Chondrocyte (in vitro differentiated cells): ENCODE data around the gene ZG16B. TPM values are rescaled to one million over a fixed set of nuclear protein-coding genes. Genes with fewer than 3 reads are reported as not detected.

Source experiments
- DNase-seq: peaks from one replicate; pipeline ENCODE4 v3.0.0; 2021; ENCODE audit warnings: mixed read lengths, low spot score
- H3K27ac Mint-ChIP-seq: one replicate; pipeline ENCODE4 v1.8.0; 2021; ENCODE audit warnings: mild to moderate bottlenecking, moderate library complexity, mixed read lengths; ENCODE audit not compliant: unreplicated experiment
- H3K27me3 Mint-ChIP-seq: 2 replicates; pipeline ENCODE4 v1.8.0; 2021; ENCODE audit warnings: low read depth, mixed read lengths
- H3K36me3 Mint-ChIP-seq: 2 replicates; pipeline ENCODE4 v1.8.0; 2021; ENCODE audit warnings: low read depth, mixed read lengths
- H3K4me1 Mint-ChIP-seq: 2 replicates; pipeline ENCODE4 v1.8.0; 2021; ENCODE audit warnings: low read depth, mild to moderate bottlenecking, mixed read lengths
- H3K4me3 Mint-ChIP-seq: one replicate; pipeline ENCODE4 v1.8.0; 2021; ENCODE audit warnings: mild to moderate bottlenecking, moderate library complexity, mixed read lengths; ENCODE audit not compliant: unreplicated experiment
- H3K9me3 Mint-ChIP-seq: 2 replicates; pipeline ENCODE4 v1.8.0; 2021; ENCODE audit warnings: low read depth, mixed read lengths
- CTCF ChIP-seq: fragments of 200-600 bp; sonication (generic); IDR thresholded peaks from 2 replicates; pipeline ENCODE4 v1.5.0; 2021; ENCODE audit warnings: antibody characterized with exemption, mild to moderate bottlenecking, moderate library complexity
- total RNA-seq: library from RNA; stranded (reverse); gene quantifications from 3 replicates; pipeline ENCODE4 v1.2.1, GENCODE V29; 2021

ZG16B gene
- total RNA-seq, 1 donor from 2014 or later = 2.1 TPM

GRCh38 chr16:2825906-2826305 lies 4.2 kb upstream of the ZG16B start:
- no peaks in the 10 kb centered on the region for H3K4me1 Mint-ChIP-seq
- peak; percentile 82 for DNase-seq
- no peak for TF ChIP-seq CTCF
- H3K9me3 Mint-ChIP-seq = no peaks in the 10 kb centered on the region
- H3K36me3 Mint-ChIP-seq = no peaks in the 10 kb centered on the region
- no peak overlapping the region for H3K4me3 Mint-ChIP-seq
- H3K27me3 Mint-ChIP-seq = peaks cover 16% of the 10 kb centered on the region
- no peak overlapping the region for H3K27ac Mint-ChIP-seq

- no peak overlapping the region for H3K27ac Mint-ChIP-seq
- peaks cover 15% of the 10 kb centered on the region for H3K27me3 Mint-ChIP-seq
These were observed 3.3 kb upstream of the ZG16B start for GRCh38 chr16:2826591-2827373.

GRCh38 chr16:2827374-2827791 lies 2.7 kb upstream of the ZG16B start:
- no peak overlapping the region for H3K27ac Mint-ChIP-seq

More at GRCh38 chr16:2826591-2827373, 3.3 kb upstream of the ZG16B start:
- Mint-ChIP-seq H3K9me3 (no peaks in the 10 kb centered on the region), H3K4me3 (no peak overlapping the region), H3K36me3 (no peaks in the 10 kb centered on the region), H3K4me1 (no peaks in the 10 kb centered on the region)
- peak; percentile 61 for DNase-seq
- no peak for TF ChIP-seq CTCF

GRCh38 chr16:2827831-2828520 lies 2.1 kb upstream of the ZG16B start:
- no peak for DNase-seq
- Mint-ChIP-seq H3K27ac (no peak overlapping the region), H3K4me3 (no peak overlapping the region), H3K9me3 (no peaks in the 10 kb centered on the region), H3K27me3 (peaks cover 17% of the 10 kb centered on the region), H3K36me3 (no peaks in the 10 kb centered on the region), H3K4me1 (no peaks in the 10 kb centered on the region)
- TF ChIP-seq CTCF = no peak

More at GRCh38 chr16:2827374-2827791, 2.7 kb upstream of the ZG16B start:
- DNase-seq = no peak
- no peak for TF ChIP-seq CTCF
- peaks cover 13% of the 10 kb centered on the region for H3K27me3 Mint-ChIP-seq
- no peak overlapping the region for H3K4me3 Mint-ChIP-seq
- H3K36me3 Mint-ChIP-seq = no peaks in the 10 kb centered on the region
- no peaks in the 10 kb centered on the region for H3K4me1 Mint-ChIP-seq
- no peaks in the 10 kb centered on the region for H3K9me3 Mint-ChIP-seq

- no peak for TF ChIP-seq CTCF
- no peak for DNase-seq
- H3K9me3 Mint-ChIP-seq = no peaks in the 10 kb centered on the region
- H3K4me1 Mint-ChIP-seq = no peaks in the 10 kb centered on the region
- peaks cover 17% of the 10 kb centered on the region for H3K27me3 Mint-ChIP-seq
- no peak overlapping the region for H3K27ac Mint-ChIP-seq
- no peaks in the 10 kb centered on the region for H3K36me3 Mint-ChIP-seq
- H3K4me3 Mint-ChIP-seq = no peak overlapping the region
These were observed 1.6 kb upstream of the ZG16B start for GRCh38 chr16:2828521-2828840.
